Thyroid gland (tissue), 4 donors: Measurements from ENCODE around the gene WBP1L.

Experiments
- CTCF ChIP-seq, 6 experiments: fragments of 200-600 bp in 3 of 6; fragments of 450-650 bp in 3 of 6; sonication (generic) in 3 of 6; IDR thresholded peaks; one replicate each; pipeline ENCODE4 v1.5.1; 2016 to 2019; ENCODE audit warnings: antibody characterized with exemption in 6 of 6, mild to moderate bottlenecking in 2 of 6, inconsistent platforms in 1 of 6, moderate library complexity in 1 of 6
- POLR2A ChIP-seq, 2 donors: fragments of 450-650 bp; IDR thresholded peaks; one replicate each; pipeline ENCODE4 v1.6.1; 2017; ENCODE audit warnings: antibody characterized with exemption in 2 of 2, mild to moderate bottlenecking in 2 of 2, moderate library complexity in 1 of 2

GRCh38 chr10:102795453-102796406 lies 52.0 kb downstream of the WBP1L start:
- TF ChIP-seq CTCF (IDR thresholded peaks at IDR 0.05) = no peak
- no peak for TF ChIP-seq POLR2A (IDR thresholded peaks at IDR 0.05)
